NCI-H345 (cell line): ENCODE measurements around the gene ME2.
"Not testable (repeated sequence)": the region's sequence is repeated elsewhere in the genome, so short reads cannot be mapped to it uniquely, and the experiment has no call there.

Experiments used
- DNase-seq: peaks from one replicate; lab custom pipeline; 2025; lab: John Stamatoyannopoulos, UW

ME2 gene

DNA sequence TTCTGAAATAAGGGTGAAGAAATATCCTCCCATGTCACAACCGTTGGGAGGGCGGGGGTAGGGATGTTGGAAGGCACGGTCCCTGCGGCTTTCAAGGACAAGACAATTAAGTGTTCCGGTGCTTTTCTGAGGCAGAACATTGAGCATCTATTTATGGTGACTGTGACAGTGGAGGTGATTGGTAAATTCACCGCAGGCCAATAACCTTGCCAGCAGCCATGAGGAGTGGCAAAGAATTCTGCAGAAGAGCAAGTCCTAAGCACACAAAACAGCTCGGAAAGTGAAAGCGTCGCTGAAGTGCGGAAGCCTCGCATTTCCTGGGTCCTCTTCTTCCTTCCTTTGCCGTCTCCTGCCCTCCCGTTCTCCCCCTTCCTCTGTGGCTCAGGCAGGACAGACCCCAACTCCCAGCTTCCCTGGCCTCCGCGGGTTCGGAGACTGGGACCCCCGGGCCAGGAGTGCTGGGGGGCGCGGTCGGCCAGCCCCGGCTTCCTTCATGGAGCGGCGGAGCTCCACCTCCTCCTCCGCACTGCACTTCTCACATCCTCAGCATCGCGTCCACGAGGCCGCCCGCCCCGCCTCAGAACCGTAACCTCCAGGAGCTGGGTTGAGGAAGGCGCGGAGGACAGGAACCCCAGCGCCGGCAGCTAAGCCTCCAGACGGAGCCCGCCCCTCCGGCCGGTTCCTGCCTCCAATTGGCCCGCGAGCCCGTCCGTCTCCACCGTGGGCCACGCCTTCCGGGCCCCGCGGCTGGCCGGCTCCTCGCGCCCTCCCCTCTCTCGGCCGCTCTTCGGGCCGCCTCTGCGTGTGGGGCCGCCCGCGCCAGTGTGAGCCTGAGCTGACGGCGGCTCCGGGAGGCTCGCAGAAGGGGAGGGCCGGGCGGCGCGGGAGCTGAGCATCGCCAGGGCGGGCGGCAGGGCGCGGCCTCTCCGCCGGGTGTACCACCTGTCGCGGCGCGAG lies at the start of gene ME2:
ME2 (plus strand) TSS at position 774 of the 957 bp plus-strand sequence. CDS start 16,703 bp downstream, outside the sequence.
- DNase-seq: peak; percentile 90

DNA sequence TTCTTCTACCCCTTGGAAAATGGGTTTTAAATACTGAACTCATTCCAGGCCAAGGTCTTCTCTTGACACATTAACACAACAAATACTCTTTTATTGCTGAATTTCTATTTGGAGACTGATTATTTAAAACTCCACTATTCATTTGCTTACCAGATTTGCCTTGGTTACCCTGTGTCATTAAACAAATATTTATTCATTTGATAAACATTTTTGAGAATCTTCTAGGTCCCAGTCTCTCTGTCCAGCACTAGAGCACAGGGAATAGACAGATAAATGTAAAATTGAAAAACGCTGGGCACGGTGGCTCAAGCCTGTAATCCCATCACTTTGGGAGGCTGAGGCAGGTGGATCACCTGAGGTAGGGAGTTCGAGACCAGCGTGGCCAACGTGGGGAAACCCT lies 49.3 kb upstream of the ME2 start:
- no peak for DNase-seq

- no peak for DNase-seq
Measured at GRCh38 chr18:50830544-50830943, 48.4 kb upstream of the ME2 start.

DNA sequence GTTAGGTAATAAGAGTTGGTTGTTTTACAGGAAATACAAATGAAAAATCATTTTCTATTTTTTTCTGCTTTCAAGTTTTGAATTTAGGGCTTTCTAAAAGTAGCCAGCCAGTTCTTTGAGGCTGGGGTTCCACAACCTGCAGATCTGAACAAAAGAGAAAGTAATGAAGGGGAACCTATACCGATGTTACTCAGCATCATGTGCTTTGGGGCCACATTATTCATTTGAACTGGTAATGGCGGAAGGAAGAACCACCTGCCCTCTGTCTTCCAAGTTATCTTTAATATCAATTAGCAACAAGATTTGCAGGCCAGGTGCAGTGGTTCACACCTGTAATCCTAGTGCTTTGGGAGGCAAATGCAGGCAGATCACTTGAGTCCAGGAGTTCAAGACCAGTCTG lies 46.2 kb upstream of the ME2 start:
- no peak for DNase-seq

- DNase-seq: not testable (repeated sequence)
Measured at GRCh38 chr18:50833496-50833895, 45.4 kb upstream of the ME2 start.

GRCh38 chr18:50836521-50836957 lies 42.4 kb upstream of the ME2 start:
- DNase-seq: no peak

DNA sequence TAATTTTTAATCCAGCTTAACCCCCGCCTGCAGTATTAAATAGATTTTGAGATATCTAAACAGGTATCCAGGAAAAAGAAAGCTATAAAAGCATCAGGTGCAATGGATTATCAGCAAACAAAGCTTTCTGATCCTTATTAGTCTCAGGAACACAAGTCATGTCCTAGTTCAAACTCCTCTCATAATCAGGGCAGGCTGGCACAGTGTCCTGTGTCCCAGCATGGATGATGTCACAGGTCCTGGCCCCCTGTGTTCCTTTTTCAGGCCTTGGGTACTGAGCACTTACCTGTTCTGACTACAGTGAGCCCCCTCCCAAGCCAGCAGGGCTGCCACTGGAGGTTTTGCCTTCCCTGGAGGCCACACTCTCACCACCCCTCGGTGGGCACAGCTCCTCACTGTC lies 39.6 kb upstream of the ME2 start:
- no peak for DNase-seq

GRCh38 chr18:50839996-50840395 lies 38.9 kb upstream of the ME2 start:
- DNase-seq: no peak

DNA sequence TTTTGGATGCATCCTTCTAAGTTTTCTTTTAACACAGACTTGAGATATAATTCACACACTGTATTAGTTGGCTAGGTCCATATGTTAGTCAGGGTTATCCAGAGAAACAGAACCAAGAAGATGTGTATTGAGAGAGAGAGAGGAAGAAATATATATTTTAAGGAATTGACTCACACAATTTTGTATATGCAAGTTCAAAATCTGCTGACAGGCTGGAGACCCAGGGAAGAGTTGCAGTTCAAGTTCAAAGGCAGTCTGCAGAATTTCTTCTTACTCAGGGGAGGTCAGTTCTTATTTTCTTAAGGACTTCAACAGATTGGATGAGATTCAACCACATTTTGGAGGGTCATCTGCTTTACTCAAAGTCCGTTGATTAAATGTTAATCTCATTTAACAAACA lies 36.1 kb upstream of the ME2 start:
- DNase-seq: no peak

DNA sequence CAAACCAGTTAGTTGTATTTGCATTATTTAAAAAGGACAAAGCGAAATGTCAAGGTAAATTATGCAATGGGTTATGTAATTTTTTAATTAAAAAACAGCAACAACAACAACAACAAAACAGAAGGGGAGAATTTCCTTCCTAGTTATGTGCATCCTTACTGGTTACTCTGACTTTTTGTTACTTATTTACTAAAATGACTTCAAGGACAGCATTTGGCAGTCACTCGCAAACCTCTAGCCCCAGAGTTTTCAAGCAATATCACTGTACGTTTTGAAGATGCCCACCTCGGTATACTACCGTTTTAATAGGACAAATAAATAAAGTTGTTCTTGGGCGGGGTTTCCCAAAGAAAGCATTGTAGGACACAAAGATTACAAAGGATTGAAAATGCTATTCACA lies 34.4 kb upstream of the ME2 start:
- DNase-seq: no peak

DNA sequence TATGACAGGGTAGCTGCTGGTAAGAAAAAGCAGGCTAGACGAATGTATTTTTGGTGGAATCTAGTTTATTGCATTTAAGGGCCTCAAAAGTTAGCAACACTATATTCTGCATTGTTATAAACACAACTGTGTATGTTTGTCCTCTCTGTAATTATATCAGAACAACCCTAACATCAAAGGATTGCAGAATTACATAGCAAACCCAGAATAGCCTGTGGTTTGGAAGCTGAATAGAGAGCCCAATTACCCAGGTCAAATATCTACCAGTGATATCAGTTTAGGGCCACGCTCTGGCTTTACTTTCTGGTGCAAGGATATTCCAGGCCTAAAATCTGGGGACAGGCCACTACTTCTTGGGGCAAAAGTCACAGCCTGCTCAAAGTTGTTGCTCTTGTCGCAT lies 34.0 kb upstream of the ME2 start:
- no peak for DNase-seq

GRCh38 chr18:50847192-50847591 lies 31.7 kb upstream of the ME2 start:
- DNase-seq: no peak

- no peak for DNase-seq
Measured at GRCh38 chr18:50848061-50848551, 30.8 kb upstream of the ME2 start.

GRCh38 chr18:50848991-50849390 lies 29.9 kb upstream of the ME2 start:
- DNase-seq: no peak

DNA sequence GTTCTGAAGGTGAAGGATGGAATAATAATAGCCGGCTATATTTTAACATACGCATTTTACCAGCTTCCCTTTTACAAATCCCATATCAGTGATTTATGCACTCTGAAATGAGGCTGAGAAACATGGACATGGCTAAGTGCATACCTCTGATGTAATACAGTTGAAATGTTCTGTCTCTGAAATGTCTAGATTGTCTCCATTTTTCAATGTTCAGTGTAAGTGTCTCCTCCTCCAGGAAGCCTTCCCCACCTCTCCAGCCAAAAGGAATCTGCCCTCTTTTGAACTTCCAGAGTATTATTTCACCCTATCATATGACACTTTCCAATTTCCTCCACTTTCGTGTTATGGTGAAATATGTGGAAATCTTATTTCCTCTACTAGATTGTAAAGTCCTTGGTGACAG lies 29.5 kb upstream of the ME2 start:
- DNase-seq: no peak

DNA sequence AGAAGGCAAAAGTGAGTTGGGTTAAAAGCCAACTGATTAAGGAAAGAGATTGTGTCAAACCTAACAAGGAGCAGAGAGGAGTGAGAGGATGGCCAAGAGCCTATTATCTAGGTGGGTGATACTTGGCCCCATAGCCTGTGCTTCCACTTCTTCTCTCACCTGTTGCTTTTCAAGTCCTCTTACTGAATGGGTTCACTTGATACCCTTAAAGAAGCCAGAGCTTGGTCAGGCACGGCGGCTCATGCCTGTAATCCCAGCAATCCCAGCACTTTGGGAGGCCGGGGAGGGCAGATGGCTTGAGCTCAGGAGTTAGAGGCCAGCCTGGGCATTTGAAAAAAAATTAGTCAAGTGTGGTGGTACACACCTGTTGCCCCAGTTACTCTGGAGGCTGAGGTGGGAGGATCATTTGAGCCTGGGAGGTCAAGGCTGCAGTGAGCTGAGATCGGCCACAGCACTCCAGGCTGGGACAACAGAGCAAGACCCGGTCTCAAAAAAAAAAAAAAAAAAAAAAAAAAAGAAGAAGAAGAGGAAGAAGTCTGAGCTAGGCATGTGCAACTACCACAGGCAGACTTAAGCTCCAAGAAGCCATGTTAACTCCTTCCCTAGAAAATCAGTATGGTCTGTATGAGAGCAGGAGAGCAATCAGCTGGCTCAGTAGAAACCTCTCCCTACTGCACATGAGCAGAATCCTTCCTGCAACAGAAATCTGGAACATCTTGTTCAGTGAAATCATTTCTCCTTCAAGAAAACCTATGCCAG lies 28.4 kb upstream of the ME2 start:
- no peak for DNase-seq

DNA sequence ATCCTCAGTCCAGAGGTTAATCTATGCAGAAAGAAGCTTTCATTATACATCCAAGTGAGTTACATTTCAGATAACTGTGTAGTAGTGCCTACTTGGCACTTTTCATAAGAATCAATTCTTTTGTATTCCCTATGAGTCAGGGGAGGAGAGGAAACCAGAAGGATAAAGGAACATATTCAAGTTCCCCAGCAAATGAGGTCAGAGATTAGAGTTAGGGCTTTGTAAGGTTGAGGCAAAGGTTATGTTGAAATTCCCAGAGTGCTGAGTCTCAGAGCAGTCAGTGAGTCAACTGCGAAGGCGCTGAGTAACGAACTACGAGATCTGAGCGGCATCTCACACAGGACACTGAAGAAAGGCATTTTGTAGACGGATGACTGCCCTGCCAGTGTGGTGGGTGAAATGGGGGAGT lies 25.1 kb upstream of the ME2 start:
- DNase-seq: no peak

DNA sequence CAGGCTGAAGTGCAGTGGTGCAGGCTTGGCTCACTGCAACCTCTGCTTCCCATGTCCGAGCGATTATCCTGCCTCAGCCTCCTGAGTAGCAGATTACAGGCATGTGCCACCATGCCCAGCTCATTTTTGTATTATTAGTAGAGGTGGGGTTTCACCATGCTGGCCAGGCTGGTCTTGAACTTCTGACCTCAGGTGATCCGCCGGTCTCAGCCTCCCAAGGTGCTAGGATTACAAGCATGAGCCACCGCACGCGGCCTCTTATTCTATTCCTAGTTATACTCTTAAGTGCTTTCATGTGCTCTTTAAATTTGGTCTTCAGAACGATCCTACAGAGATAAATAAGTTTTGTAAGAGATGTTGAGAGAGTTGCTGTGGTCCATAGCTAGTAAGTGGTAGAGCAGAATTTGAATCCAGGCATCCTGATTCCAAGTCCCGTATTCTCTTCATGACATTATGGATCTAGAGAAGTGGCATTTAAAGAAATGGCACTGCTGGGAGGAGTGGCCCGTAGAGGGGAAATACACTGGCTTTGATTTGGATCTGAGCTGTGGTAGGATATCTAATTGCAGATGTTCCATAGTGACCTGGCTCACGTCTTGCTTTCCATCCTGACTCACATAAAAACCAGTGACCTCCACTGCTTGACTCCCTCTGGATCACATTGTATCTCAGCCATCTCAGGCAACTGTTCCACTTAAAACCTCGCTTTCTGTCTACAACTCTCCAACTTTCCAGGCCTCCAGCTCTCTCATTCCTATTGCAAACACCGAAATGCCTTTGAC lies 22.8 kb upstream of the ME2 start:
- no peak for DNase-seq

GRCh38 chr18:50857166-50857565 lies 21.8 kb upstream of the ME2 start:
- not testable (repeated sequence) for DNase-seq

DNA sequence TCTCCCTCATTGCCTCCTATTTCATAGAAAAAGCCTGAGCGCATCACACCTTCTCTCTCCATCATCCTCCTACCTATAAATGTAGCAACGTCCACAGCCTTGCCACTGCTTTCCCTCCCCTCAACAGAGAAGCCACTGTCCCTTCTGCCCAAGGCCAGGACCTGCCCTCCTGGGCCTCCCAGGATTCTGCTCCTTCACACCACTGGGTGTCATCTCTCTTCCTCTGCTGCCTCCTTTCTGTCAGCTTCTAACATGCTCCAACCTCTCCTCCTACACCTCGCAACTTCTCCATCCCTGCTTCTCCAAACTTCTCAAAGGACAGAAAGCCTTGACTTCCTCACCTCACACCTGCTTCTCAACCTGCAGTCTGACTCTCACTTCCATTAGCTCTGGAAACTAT lies 21.2 kb upstream of the ME2 start:
- DNase-seq: no peak

GRCh38 chr18:50859793-50860555 lies 18.9 kb upstream of the ME2 start:
- no peak for DNase-seq
